H1 (cell line): ENCODE measurements around the gene DNAJB12. TPM values are rescaled to one million over a fixed set of nuclear protein-coding genes. Genes with fewer than 3 reads are reported as not detected.
A peak's percentile ranks its signal among the peaks of the same experiment; 100 is the strongest.
"Not testable (repeated sequence)": the region's sequence is repeated elsewhere in the genome, so short reads cannot be mapped to it uniquely, and the experiment has no call there.

Experiments
- CTCF ChIA-PET: fragments of 300-600 bp; sonication (Branson Sonifier 250); formaldehyde crosslinking; loops from one replicate; lab custom pipeline; 2021; ENCODE audit not compliant: partially characterized antibody; lab: Charles Lee
- POLR2A ChIA-PET: fragments of 300-600 bp; sonication (Branson Sonifier 250); formaldehyde crosslinking; loops from one replicate; lab custom pipeline; 2021; ENCODE audit warnings: inconsistent platforms; ENCODE audit not compliant: partially characterized antibody; lab: Charles Lee
- DNase-seq, 2 experiments: peaks; one replicate each; pipeline versions ENCODE4 v3.0.0 to v3.0.0-alpha.2; 2010 to 2022; ENCODE audit warnings: low spot score in 2 of 2, low read depth in 1 of 2, mixed read lengths in 1 of 2
- FAIRE-seq: peaks from 2 replicates; lab custom pipeline; 2011; peaks lifted over from hg19 to GRCh38; lab: Jason Lieb, UNC
- H2AFZ ChIP-seq: 2 replicates; pipeline ENCODE4 v1.8.1; 2012; ENCODE audit warnings: low read length, inconsistent platforms
- H2AK5ac ChIP-seq: 2 replicates; pipeline ENCODE4 v1.6.1; 2013; ENCODE audit warnings: low read depth, low read length
- H2BK120ac ChIP-seq: replicated peaks from 2 replicates; pipeline ENCODE3; 2013; ENCODE audit warnings: low read depth, low read length, inconsistent platforms
- H2BK12ac ChIP-seq: 2 replicates; pipeline ENCODE4 v1.6.1; 2013; ENCODE audit warnings: low read depth, low read length
- H2BK15ac ChIP-seq: 2 replicates; pipeline ENCODE4 v1.6.1; 2013; ENCODE audit warnings: low read length
- H2BK20ac ChIP-seq: 2 replicates; pipeline ENCODE4 v1.6.1; 2013; ENCODE audit warnings: low read length
- H2BK5ac ChIP-seq: 2 replicates; pipeline ENCODE4 v1.6.1; 2013; ENCODE audit warnings: low read depth, low read length
- H3K14ac ChIP-seq: 2 replicates; pipeline ENCODE4 v1.6.1; 2013; ENCODE audit warnings: inconsistent platforms; ENCODE audit not compliant: insufficient read length
- H3K18ac ChIP-seq: 2 replicates; pipeline ENCODE4 v1.6.1; 2013; ENCODE audit warnings: low read length; ENCODE audit errors: extremely low read depth
- H3K23ac ChIP-seq: 2 replicates; pipeline ENCODE4 v1.6.1; 2013; ENCODE audit warnings: inconsistent platforms; ENCODE audit not compliant: insufficient read length
- H3K23me2 ChIP-seq: 2 replicates; pipeline ENCODE4 v1.6.1; 2013; ENCODE audit warnings: low read depth, low read length
- H3K27ac ChIP-seq: 2 replicates; pipeline ENCODE4 v1.6.1; 2011; ENCODE audit warnings: low read depth, low read length, inconsistent platforms
- H3K27me3 ChIP-seq, 4 experiments: replicated peaks in 1 of 4; 1 replicate in 1 of 4; 2 replicates in 3 of 4; pipeline versions ENCODE4 v1.6.1 to v1.8.1; 2011 to 2013; ENCODE audit warnings: low read length in 3 of 4, mild to moderate bottlenecking in 3 of 4, inconsistent platforms in 2 of 4, mixed read lengths in 2 of 4, moderate library complexity in 1 of 4; ENCODE audit not compliant: control insufficient read depth in 3 of 4, insufficient read depth in 3 of 4; ENCODE audit errors: extremely low read depth in 1 of 4
- H3K36me3 ChIP-seq, 4 experiments: 2 replicates each; pipeline versions ENCODE4 v1.6.1 to v1.8.1; 2011 to 2013; ENCODE audit warnings: mild to moderate bottlenecking in 4 of 4, low read length in 3 of 4, moderate library complexity in 2 of 4, control low read depth in 1 of 4, inconsistent platforms in 1 of 4; ENCODE audit not compliant: insufficient read depth in 4 of 4, control insufficient read depth in 2 of 4
- H3K4ac ChIP-seq: replicated peaks from 2 replicates; pipeline ENCODE3; 2013; ENCODE audit warnings: low read length, low read depth, mixed read lengths, inconsistent platforms; ENCODE audit not compliant: insufficient read length
- H3K4me1 ChIP-seq, 4 experiments: replicated peaks in 1 of 4; 1 replicate in 1 of 4; 2 replicates in 3 of 4; pipeline versions ENCODE4 v1.6.1 to v1.8.1; 2011 to 2013; ENCODE audit warnings: low read length in 3 of 4, inconsistent platforms in 2 of 4, mixed read lengths in 1 of 4; ENCODE audit not compliant: insufficient read depth in 4 of 4, control insufficient read depth in 3 of 4
- H3K4me2 ChIP-seq, 2 experiments: 2 replicates each; pipeline versions ENCODE4 v1.6.1 to v1.8.1; 2011 to 2013; ENCODE audit warnings: low read depth in 2 of 2, low read length in 2 of 2, control low read depth in 1 of 2, inconsistent platforms in 1 of 2, mild to moderate bottlenecking in 1 of 2; ENCODE audit not compliant: insufficient read depth in 1 of 2
- H3K4me3 ChIP-seq, 4 experiments: fragments of 200-600, 300-600 bp in 1 of 4; sonication (generic), shearing (Covaris generic), sonication (Bioruptor Twin) in 1 of 4; 2 replicates each; pipeline versions ENCODE4 v1.5.1 to v1.8.1; 2011 to 2016; ENCODE audit warnings: low read length in 4 of 4, low read depth in 3 of 4, control low read depth in 2 of 4, inconsistent platforms in 2 of 4, mild to moderate bottlenecking in 2 of 4, mixed read lengths in 1 of 4, moderate library complexity in 1 of 4; ENCODE audit not compliant: insufficient read depth in 2 of 4; ENCODE audit errors: extremely low read depth in 1 of 4
- H3K56ac ChIP-seq: replicated peaks from 2 replicates; pipeline ENCODE3; 2013; ENCODE audit warnings: low read depth, mild to moderate bottlenecking, mixed read lengths, low read length, inconsistent platforms; ENCODE audit not compliant: insufficient read length
- H3K79me1 ChIP-seq: 2 replicates; pipeline ENCODE4 v1.6.1; 2013; ENCODE audit warnings: low read depth, low read length, control low read depth
- H3K79me2 ChIP-seq, 2 experiments: 2 replicates each; pipeline versions ENCODE4 v1.6.1 to v1.8.1; 2012 to 2013; ENCODE audit warnings: low read length in 2 of 2, mild to moderate bottlenecking in 2 of 2, inconsistent platforms in 1 of 2; ENCODE audit not compliant: insufficient read depth in 2 of 2, control insufficient read depth in 1 of 2
- H3K9ac ChIP-seq, 4 experiments: replicated peaks in 1 of 4; 1 replicate in 1 of 4; 2 replicates in 3 of 4; pipeline versions ENCODE4 v1.6.1 to v1.8.1; 2011 to 2013; ENCODE audit warnings: low read depth in 3 of 4, low read length in 3 of 4, control low read depth in 2 of 4, mild to moderate bottlenecking in 2 of 4, moderate library complexity in 2 of 4, inconsistent platforms in 1 of 4; ENCODE audit errors: extremely low read depth in 1 of 4
- H3K9me3 ChIP-seq, 2 experiments: 2 replicates each; pipeline versions ENCODE4 v1.6.1 to v1.8.1; 2012 to 2013; ENCODE audit warnings: mild to moderate bottlenecking in 2 of 2, moderate library complexity in 2 of 2, control low read depth in 1 of 2, inconsistent platforms in 1 of 2, low read depth in 1 of 2, low read length in 1 of 2, mixed read lengths in 1 of 2; ENCODE audit not compliant: insufficient read depth in 2 of 2
- H4K20me1 ChIP-seq, 2 experiments: replicated peaks in 1 of 2; 2 replicates each; pipeline versions ENCODE3 to v1.8.1; 2011 to 2013; ENCODE audit warnings: inconsistent platforms in 2 of 2, low read length in 2 of 2, mild to moderate bottlenecking in 1 of 2; ENCODE audit not compliant: insufficient read depth in 2 of 2, control insufficient read depth in 1 of 2
- H4K5ac ChIP-seq: 2 replicates; pipeline ENCODE4 v1.6.1; 2013; ENCODE audit warnings: low read length, low read depth, mixed read lengths, inconsistent platforms; ENCODE audit not compliant: insufficient read length
- H4K8ac ChIP-seq: 2 replicates; pipeline ENCODE4 v1.8.0; 2013; ENCODE audit warnings: mild to moderate bottlenecking, moderate library complexity, low read length, inconsistent platforms; ENCODE audit not compliant: insufficient read depth; ENCODE audit errors: extremely low read depth
- H4K91ac ChIP-seq: replicated peaks from 2 replicates; pipeline ENCODE3; 2013; ENCODE audit warnings: low read length, mixed read lengths, inconsistent platforms; ENCODE audit not compliant: insufficient read length
- WGBS, 2 experiments: shearing (Covaris generic) in 1 of 2; methylation state at CpG; one replicate each; pipeline versions ENCODE4 v1.1.6 to v1.1.7; 2013 to 2015; ENCODE audit warnings: low lambda C conversion rate in 2 of 2, mixed read lengths in 2 of 2, inconsistent platforms in 1 of 2, low coverage in 1 of 2, missing lambda C conversion rate in 1 of 2; ENCODE audit not compliant: insufficient replicate concordance in 2 of 2, insufficient coverage in 1 of 2, insufficient read length in 1 of 2; ENCODE audit errors: extremely low coverage in 1 of 2, missing lambda C conversion rate in 1 of 2; 5-methylcytosine and 5-hydroxymethylcytosine counted together
- polyA plus RNA-seq, 7 experiments: library from polyadenylated mRNA; depleted of rRNA in 3 of 7; stranded (reverse) in 5 of 7; unstranded in 2 of 7; fragments of >200 nt in 5 of 7; fragments of 200-250 nt in 2 of 7; gene quantifications; 1 replicate in 5 of 7; 2 replicates in 1 of 7; 4 replicates in 1 of 7; pipeline versions ENCODE4 v1.2.1 to v1.2.3, GENCODE V29; 2011 to 2013; ENCODE audit warnings: missing spikeins in 2 of 7, mixed read lengths in 2 of 7
- total RNA-seq: library from RNA; stranded (reverse); fragmentation: NEBNext Ultra II Directional; extraction: Animal tissue kit (Norgen Biotek cat#: 25700); gene quantifications from 2 replicates; pipeline ENCODE4 v1.2.1, GENCODE V29; 2021

The DNAJB12 gene
- total and polyA plus RNA-seq, 2 of the 8 experiments (the other 6 are each of a cell fraction or from before 2014, with no cell fraction given), result 10.8 to 20.5 TPM

- CTCF ChIA-PET, result interaction anchor here (0.7 to 2.8 kb wide), 3 partner anchors 10 to 78 kb away, joined by 4 to 14 read pairs (median 4); no protein-coding TSS in a partner anchor
- H3K14ac ChIP-seq, H2BK15ac ChIP-seq, H2AFZ ChIP-seq, DNase-seq, H4K5ac ChIP-seq, H3K36me3 ChIP-seq, H2BK120ac ChIP-seq, H3K9me3 ChIP-seq, H3K23me2 ChIP-seq, H3K4me2 ChIP-seq, H4K91ac ChIP-seq, H3K79me1 ChIP-seq, H4K20me1 ChIP-seq, FAIRE-seq, H4K8ac ChIP-seq, H3K27me3 ChIP-seq, H3K56ac ChIP-seq, H2BK12ac ChIP-seq, H3K4me1 ChIP-seq, H3K4me3 ChIP-seq, H3K79me2 ChIP-seq, H3K9ac ChIP-seq, H3K18ac ChIP-seq, H3K4ac ChIP-seq, H3K23ac ChIP-seq, H2BK20ac ChIP-seq, H3K27ac ChIP-seq, H2BK5ac ChIP-seq: not testable (repeated sequence)
- 90% methylated on average over 7 of the region's 7 CpGs; no CpG with 5 or more reads in 1 of the 2 experiments for WGBS, 2 experiments
- POLR2A ChIA-PET, result interaction anchor here (1.2 kb wide), 1 partner anchor 307 kb away, joined by 3 read pairs; the partner anchor contains the start of gene MCU
- 0 out of 2 replicates have a peak overlapping the region, but pooled peaks have one; percentile 48 for H2AK5ac ChIP-seq
Measured at GRCh38 chr10:72384982-72385381, 30.3 kb upstream of the DNAJB12 start.
